ENCODE data around the gene BRIP1. TPM values are rescaled to one million over a fixed set of nuclear protein-coding genes. Genes with fewer than 3 reads are reported as not detected.

The BRIP1 gene
- polyA plus RNA-seq, 1 experiment = 2.9 TPM

- Histone ChIP-seq H3K4me3 (ENCODE audit: low read depth, low read length) (no peak overlapping the region), H3K36me3 (ENCODE audit: control insufficient read depth, insufficient read depth, low read length) (no peaks in the 10 kb centered on the region), H3K27me3 (ENCODE audit: control insufficient read depth, insufficient read depth, low read length) (no peaks in the 10 kb centered on the region)
- POLR2A ChIA-PET = interaction anchor here (0.7 kb wide), 1 partner anchor 192 kb away, joined by 3 read pairs; no protein-coding TSS in a partner anchor
- CTCF ChIA-PET = interaction anchor here (0.6 to 2.1 kb wide), 17 partner anchors 14 to 622 kb away, joined by 3 to 33 read pairs (median 4); no protein-coding TSS in a partner anchor
- no peak for DNase-seq (ENCODE audit: low read depth)
- TF ChIP-seq CTCF (IDR thresholded peaks at IDR 0.05; ENCODE audit: insufficient read depth, low read depth, low read length) = no peak
Observed at GRCh38 chr17:61836266-61837174, 26.8 kb downstream of the BRIP1 start.

- Histone ChIP-seq H3K36me3 (ENCODE audit: control insufficient read depth, insufficient read depth, low read length) (no peaks in the 10 kb centered on the region), H3K4me3 (ENCODE audit: low read depth, low read length) (no peak overlapping the region), H3K27me3 (ENCODE audit: control insufficient read depth, insufficient read depth, low read length) (no peaks in the 10 kb centered on the region)
- ChIA-PET POLR2A (no interaction called here), CTCF (interaction anchor here (1.3 to 2.1 kb wide), 4 partner anchors 189 to 424 kb away, joined by 3 to 33 read pairs (median 10); no protein-coding TSS in a partner anchor)
- no peak for TF ChIP-seq CTCF (IDR thresholded peaks at IDR 0.05; ENCODE audit: insufficient read depth, low read depth, low read length)
- no peak for DNase-seq (ENCODE audit: low read depth)
Observed at GRCh38 chr17:61835606-61836005, 27.7 kb downstream of the BRIP1 start.

- Histone ChIP-seq H3K4me3 (ENCODE audit: low read depth, low read length) (no peak overlapping the region), H3K27me3 (ENCODE audit: control insufficient read depth, insufficient read depth, low read length) (no peaks in the 10 kb centered on the region), H3K36me3 (ENCODE audit: control insufficient read depth, insufficient read depth, low read length) (no peaks in the 10 kb centered on the region)
- ChIA-PET CTCF (interaction anchor here (0.6 to 1.9 kb wide), 7 partner anchors 8 to 422 kb away, joined by 3 to 24 read pairs (median 4); no protein-coding TSS in a partner anchor), POLR2A (no interaction called here)
- TF ChIP-seq CTCF (IDR thresholded peaks at IDR 0.05; ENCODE audit: insufficient read depth, low read depth, low read length) = no peak
- DNase-seq (ENCODE audit: low read depth) = no peak
Observed at GRCh38 chr17:61834610-61835009, 28.7 kb downstream of the BRIP1 start.

GRCh38 chr17:61833536-61834193, 29.7 kb downstream of the BRIP1 start:
- no peak for TF ChIP-seq CTCF (IDR thresholded peaks at IDR 0.05; ENCODE audit: insufficient read depth, low read depth, low read length)
- H3K36me3 ChIP-seq (ENCODE audit: control insufficient read depth, insufficient read depth, low read length) = no peaks in the 10 kb centered on the region
- ChIA-PET POLR2A (no interaction called here), CTCF (interaction anchor here (0.8 to 1.9 kb wide), 6 partner anchors 9 to 422 kb away, joined by 3 to 24 read pairs (median 5); no protein-coding TSS in a partner anchor)
- no peak overlapping the region for H3K4me3 ChIP-seq (ENCODE audit: low read depth, low read length)
- DNase-seq (ENCODE audit: low read depth) = peak; percentile 59
- H3K27me3 ChIP-seq (ENCODE audit: control insufficient read depth, insufficient read depth, low read length) = no peaks in the 10 kb centered on the region

GRCh38 chr17:61832463-61832862, 30.9 kb downstream of the BRIP1 start:
- Histone ChIP-seq H3K27me3 (ENCODE audit: control insufficient read depth, insufficient read depth, low read length) (no peaks in the 10 kb centered on the region), H3K36me3 (ENCODE audit: control insufficient read depth, insufficient read depth, low read length) (no peaks in the 10 kb centered on the region), H3K4me3 (ENCODE audit: low read depth, low read length) (no peak overlapping the region)
- TF ChIP-seq CTCF (IDR thresholded peaks at IDR 0.05; ENCODE audit: insufficient read depth, low read depth, low read length) = no peak
- CTCF ChIA-PET = no interaction called here
- POLR2A ChIA-PET = no interaction called here
- no peak for DNase-seq (ENCODE audit: low read depth)
